Right lobe of liver (tissue), 6 donors: ENCODE measurements around the gene AADACL2. TPM values are rescaled to one million over a fixed set of nuclear protein-coding genes. Genes with fewer than 3 reads are reported as not detected.

ENCODE experiments used
- ATAC-seq, 4 donors: fragments of 200-7000 bp; cut with Tn5 transposase; one replicate each; pipeline ENCODE4 v1.9.1; 2020; ENCODE audit warnings: mild to moderate bottlenecking in 4 of 4, moderate library complexity in 4 of 4
- DNase-seq, 3 donors: peaks; one replicate each; pipeline ENCODE4 v3.0.0-alpha.2; 2020
- H3K27ac ChIP-seq, 3 donors: fragments of 200-600 bp; one replicate each; pipeline ENCODE4 v1.8.0; 2022
- H3K27me3 ChIP-seq, 2 donors: fragments of 200-600 bp; one replicate each; pipeline ENCODE4 v1.8.0; 2022
- H3K36me3 ChIP-seq, 4 donors: fragments of 200-600 bp; sonication (generic) in 1 of 4; one replicate each; pipeline versions ENCODE4 v1.5.1 to v1.8.0; 2017 to 2022; ENCODE audit warnings: control low read depth in 1 of 4
- H3K4me1 ChIP-seq, 4 donors: fragments of 200-600 bp; sonication (generic) in 1 of 4; one replicate each; pipeline versions ENCODE4 v1.5.1 to v1.8.0; 2017 to 2022; ENCODE audit warnings: control low read depth in 1 of 4
- H3K4me3 ChIP-seq, 3 donors: fragments of 200-600 bp; one replicate each; pipeline ENCODE4 v1.8.0; 2022
- H3K9me3 ChIP-seq, 4 donors: fragments of 200-600 bp; sonication (generic) in 1 of 4; one replicate each; pipeline versions ENCODE4 v1.5.1 to v1.8.0; 2017 to 2022; ENCODE audit warnings: control low read depth in 1 of 4
- CTCF ChIP-seq, 4 donors: fragments of 200-600 bp in 3 of 4; fragments of 450-650 bp in 1 of 4; IDR thresholded peaks; one replicate each; pipeline versions ENCODE4 v1.5.1 to v1.8.0; 2016 to 2022; ENCODE audit warnings: antibody characterized with exemption in 4 of 4, mild to moderate bottlenecking in 2 of 4
- POLR2A ChIP-seq: fragments of 450-650 bp; IDR thresholded peaks from one replicate; pipeline ENCODE4 v1.6.1; 2017; ENCODE audit warnings: antibody characterized with exemption, mild to moderate bottlenecking
- WGBS: methylation state at CpG from one replicate; pipeline ENCODE4 v1.1.6; 2018; ENCODE audit warnings: low coverage, low lambda C conversion rate; ENCODE audit not compliant: insufficient coverage; ENCODE audit errors: missing lambda C conversion rate; 5-methylcytosine and 5-hydroxymethylcytosine counted together
- intact Hi-C, 2 donors: fragments of 100-400 bp; cut with DNase I; formaldehyde crosslinking; loops; one replicate each; pipeline versions ENCODE4 v1.11.2 to v1.14.1; 2022
- total RNA-seq, 6 experiments: library from RNA; depleted of rRNA in 2 of 6; stranded (reverse); fragments of >200 nt in 2 of 6; fragmentation: NEBNext Ultra II Directional in 3 of 6; extraction: Animal tissue kit (Norgen Biotek cat#: 25700) in 3 of 6; gene quantifications; one replicate each; pipeline versions ENCODE4 v1.1.0 to v1.2.4, GENCODE V29; 2016 to 2023
- donor health status: DM: no; HTN: yes; CAD: no.
- donor health status: DM: no; HTN: no; CAD: no.
- donor health status: DM: no; HTN: no; CAD: no.
- donor health status: DM: no; HTN: yes; CAD: no.
- donor health status: DM: no; HTN: yes; CAD: no.

AADACL2 gene
- total RNA-seq, 6 experiments from 2014 or later, result not detected

GRCh38 chr3:151690645-151691044 is 43.1 kb upstream of the AADACL2 start:
- TF ChIP-seq POLR2A (no peak), CTCF (IDR thresholded peaks at IDR 0.05) (no peak)

DNA sequence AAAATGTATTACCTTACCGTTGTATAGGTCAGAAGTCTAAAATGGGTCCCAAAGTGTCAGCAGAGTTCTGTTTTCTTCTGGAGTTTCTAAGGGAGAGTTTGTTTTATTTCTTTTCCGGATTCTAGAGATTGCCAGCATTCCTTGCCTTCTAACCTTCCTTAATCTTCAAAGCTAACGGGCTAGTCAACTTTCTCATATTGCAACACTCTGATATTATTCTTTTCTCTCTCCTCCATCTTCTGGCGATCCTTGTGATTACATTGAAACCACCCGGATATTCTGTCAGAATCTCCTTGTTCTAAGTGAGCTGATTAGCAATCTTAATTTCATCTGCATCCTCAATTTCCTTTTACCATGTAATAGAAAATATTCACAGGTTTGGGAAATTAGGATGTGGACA is 36.2 kb upstream of the AADACL2 start:
- no peaks in the 10 kb centered on the region for H3K27me3 ChIP-seq
- no peak for TF ChIP-seq POLR2A
- no peak for TF ChIP-seq CTCF (IDR thresholded peaks at IDR 0.05)
- no peak overlapping the region for H3K27ac ChIP-seq
- intact Hi-C loops, result no loop called here
- WGBS, result 77% methylated on average over 5 of the region's 5 CpGs
- no peaks in the 10 kb centered on the region for H3K36me3 ChIP-seq
- no peaks in the 10 kb centered on the region for H3K4me1 ChIP-seq
- ATAC-seq, result no peak
- H3K4me3 ChIP-seq, result no peak overlapping the region
- DNase-seq, result no peak
- H3K9me3 ChIP-seq, result no peaks in the 10 kb centered on the region

More at GRCh38 chr3:151690645-151691044, 43.1 kb upstream of the AADACL2 start:
- DNase-seq (no peak), ATAC-seq (no peak)
- Histone ChIP-seq H3K4me3 (no peak overlapping the region), H3K27ac (no peak overlapping the region), H3K9me3 (no peaks in the 10 kb centered on the region), H3K36me3 (no peaks in the 10 kb centered on the region), H3K27me3 (no peaks in the 10 kb centered on the region), H3K4me1 (peaks cover 0 to 20% (median 9%) of the 10 kb centered on the region in 4 donors)
- intact Hi-C loops, result no loop called here
- WGBS, result 80% methylated on average over 1 of the region's 1 CpG

DNA sequence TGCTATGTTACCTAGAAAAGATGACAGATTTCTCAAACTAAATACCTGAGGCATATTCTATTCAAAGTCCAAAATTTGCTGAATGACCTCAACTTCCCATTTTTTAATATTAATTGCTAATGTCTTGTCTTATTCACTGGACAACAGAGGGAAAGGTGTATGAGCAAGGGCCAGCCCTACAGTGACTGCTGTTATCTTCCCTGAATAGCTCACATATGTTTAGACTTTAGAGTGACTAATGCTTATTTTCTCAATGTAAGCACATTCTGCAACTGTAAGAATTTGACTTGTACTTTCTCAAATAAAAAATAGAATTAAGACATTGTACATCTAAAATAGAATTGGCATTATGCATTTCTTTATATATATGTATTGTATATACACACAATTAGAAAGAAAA is 26.5 kb upstream of the AADACL2 start:
- Histone ChIP-seq H3K27ac (no peak overlapping the region), H3K36me3 (no peaks in the 10 kb centered on the region), H3K27me3 (no peaks in the 10 kb centered on the region), H3K4me3 (no peak overlapping the region), H3K9me3 (no peaks in the 10 kb centered on the region), H3K4me1 (no peaks in the 10 kb centered on the region)
- TF ChIP-seq CTCF (IDR thresholded peaks at IDR 0.05), result no peak
- TF ChIP-seq POLR2A, result no peak
- DNase-seq, result no peak
- intact Hi-C loops, result no loop called here
- no peak for ATAC-seq

- H3K4me1 ChIP-seq, result no peaks in the 10 kb centered on the region
- H3K4me3 ChIP-seq, result no peak overlapping the region
- no peaks in the 10 kb centered on the region for H3K36me3 ChIP-seq
- no peaks in the 10 kb centered on the region for H3K9me3 ChIP-seq
- WGBS, result 89% methylated on average over 1 of the region's 1 CpG
- ATAC-seq (no peak), DNase-seq (no peak)
- intact Hi-C loops, result no loop called here
- no peaks in the 10 kb centered on the region for H3K27me3 ChIP-seq
- TF ChIP-seq POLR2A (no peak), CTCF (IDR thresholded peaks at IDR 0.05) (no peak)
- H3K27ac ChIP-seq, result no peak overlapping the region
These were observed 24.9 kb upstream of the AADACL2 start for GRCh38 chr3:151708868-151709267.

DNA sequence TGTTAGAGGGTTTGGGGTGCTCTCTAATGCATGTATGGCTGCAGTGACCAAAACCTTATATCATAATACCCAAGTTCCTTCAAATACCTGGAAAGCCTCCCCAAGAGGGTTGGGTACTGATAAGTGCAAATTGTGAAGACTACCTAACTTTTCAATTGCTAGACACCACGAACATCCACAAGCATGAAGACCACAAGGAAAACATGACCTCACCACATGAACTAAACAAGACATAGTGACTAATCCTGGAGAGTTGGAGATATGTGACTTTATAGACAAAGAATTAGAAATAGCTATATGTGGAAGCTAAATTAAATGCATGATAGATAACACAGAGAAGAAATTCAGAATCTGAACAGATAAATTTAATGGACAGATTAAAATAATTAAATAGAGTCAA is 23.9 kb upstream of the AADACL2 start:
- H3K4me3 ChIP-seq, result no peak overlapping the region
- no peaks in the 10 kb centered on the region for H3K27me3 ChIP-seq
- H3K36me3 ChIP-seq, result no peaks in the 10 kb centered on the region
- intact Hi-C loops, result no loop called here
- no peaks in the 10 kb centered on the region for H3K9me3 ChIP-seq
- 35% methylated on average over 1 of the region's 1 CpG for WGBS
- H3K4me1 ChIP-seq, result no peaks in the 10 kb centered on the region
- TF ChIP-seq CTCF (IDR thresholded peaks at IDR 0.05) (no peak), POLR2A (no peak)
- DNase-seq (no peak), ATAC-seq (no peak)
- H3K27ac ChIP-seq, result no peak overlapping the region
